SU-DHL-6 (cell line): ENCODE data around the gene RAVER2.

Experiments used
- EZH2phosphoT487 ChIP-seq: fragments of 200-600 bp; sonication (generic), shearing (Covaris generic); conservative IDR thresholded peaks from 2 replicates; pipeline ENCODE4 v1.6.1; 2018; ENCODE audit warnings: mild to moderate bottlenecking, antibody characterized with exemption, low read length, moderate library complexity, mixed read lengths
- TF ChIP-seq, protein P1 (sequence below): fragments of 200-600 bp; sonication (generic); IDR thresholded peaks from one replicate; pipeline ENCODE4 v1.5.1; 2017; ENCODE audit warnings: antibody characterized with exemption, mild to moderate bottlenecking, low read length, moderate library complexity; ENCODE audit not compliant: insufficient read depth, poor library complexity, severe bottlenecking

GRCh38 chr1:64766429-64766828 lies 21.6 kb downstream of the RAVER2 start:
- TF ChIP-seq, protein P1, sequence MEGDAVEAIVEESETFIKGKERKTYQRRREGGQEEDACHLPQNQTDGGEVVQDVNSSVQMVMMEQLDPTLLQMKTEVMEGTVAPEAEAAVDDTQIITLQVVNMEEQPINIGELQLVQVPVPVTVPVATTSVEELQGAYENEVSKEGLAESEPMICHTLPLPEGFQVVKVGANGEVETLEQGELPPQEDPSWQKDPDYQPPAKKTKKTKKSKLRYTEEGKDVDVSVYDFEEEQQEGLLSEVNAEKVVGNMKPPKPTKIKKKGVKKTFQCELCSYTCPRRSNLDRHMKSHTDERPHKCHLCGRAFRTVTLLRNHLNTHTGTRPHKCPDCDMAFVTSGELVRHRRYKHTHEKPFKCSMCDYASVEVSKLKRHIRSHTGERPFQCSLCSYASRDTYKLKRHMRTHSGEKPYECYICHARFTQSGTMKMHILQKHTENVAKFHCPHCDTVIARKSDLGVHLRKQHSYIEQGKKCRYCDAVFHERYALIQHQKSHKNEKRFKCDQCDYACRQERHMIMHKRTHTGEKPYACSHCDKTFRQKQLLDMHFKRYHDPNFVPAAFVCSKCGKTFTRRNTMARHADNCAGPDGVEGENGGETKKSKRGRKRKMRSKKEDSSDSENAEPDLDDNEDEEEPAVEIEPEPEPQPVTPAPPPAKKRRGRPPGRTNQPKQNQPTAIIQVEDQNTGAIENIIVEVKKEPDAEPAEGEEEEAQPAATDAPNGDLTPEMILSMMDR = no peak
- TF ChIP-seq EZH2phosphoT487 = no peak
